ENCODE data around the gene PXMP2.

The PXMP2 gene

DNA sequence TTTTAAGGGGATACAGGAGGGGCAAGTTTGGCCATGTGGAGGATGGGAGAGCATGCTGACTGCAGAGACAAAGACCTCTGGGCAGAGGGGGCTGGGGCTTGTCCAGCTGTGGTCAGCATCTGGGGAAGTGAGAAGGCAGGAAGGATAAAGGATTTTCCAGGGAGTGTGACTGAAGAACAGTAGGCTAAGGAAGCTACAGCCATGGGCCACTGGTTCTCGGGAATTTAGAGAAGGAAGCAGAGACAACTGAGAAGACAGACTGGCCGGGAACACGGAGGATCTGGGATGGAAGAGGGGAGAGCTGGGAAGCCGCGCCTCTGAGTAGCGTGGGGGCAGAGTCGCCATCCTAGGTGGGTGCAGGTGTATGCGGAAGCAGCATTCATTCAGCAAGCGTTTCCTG, 16.3 kb downstream of the PXMP2 start:
- Histone ChIP-seq H3K9ac (ENCODE audit: low read length) (no peak overlapping the region), H2AFZ (ENCODE audit: low read depth, low read length) (no peak overlapping the region), H3K27ac (ENCODE audit: low read length) (no peak overlapping the region), H3K4me1 (ENCODE audit: low read length) (no peaks in the 10 kb centered on the region), H3K4me3 (ENCODE audit: low read length) (no peak overlapping the region), H3K9me3 (ENCODE audit: insufficient read depth, low read length) (no peaks in the 10 kb centered on the region), H4K20me1 (ENCODE audit: insufficient read depth, low read length) (no peaks in the 10 kb centered on the region), H3K27me3 (ENCODE audit: low read depth, low read length) (no peaks in the 10 kb centered on the region), H3K4me2 (ENCODE audit: low read length) (no peak overlapping the region), H3K79me2 (ENCODE audit: low read length) (no peaks in the 10 kb centered on the region), H3K36me3 (replicated peaks; ENCODE audit: low read depth, low read length) (peaks cover 19% of the 10 kb centered on the region)
- TF ChIP-seq, protein P1, sequence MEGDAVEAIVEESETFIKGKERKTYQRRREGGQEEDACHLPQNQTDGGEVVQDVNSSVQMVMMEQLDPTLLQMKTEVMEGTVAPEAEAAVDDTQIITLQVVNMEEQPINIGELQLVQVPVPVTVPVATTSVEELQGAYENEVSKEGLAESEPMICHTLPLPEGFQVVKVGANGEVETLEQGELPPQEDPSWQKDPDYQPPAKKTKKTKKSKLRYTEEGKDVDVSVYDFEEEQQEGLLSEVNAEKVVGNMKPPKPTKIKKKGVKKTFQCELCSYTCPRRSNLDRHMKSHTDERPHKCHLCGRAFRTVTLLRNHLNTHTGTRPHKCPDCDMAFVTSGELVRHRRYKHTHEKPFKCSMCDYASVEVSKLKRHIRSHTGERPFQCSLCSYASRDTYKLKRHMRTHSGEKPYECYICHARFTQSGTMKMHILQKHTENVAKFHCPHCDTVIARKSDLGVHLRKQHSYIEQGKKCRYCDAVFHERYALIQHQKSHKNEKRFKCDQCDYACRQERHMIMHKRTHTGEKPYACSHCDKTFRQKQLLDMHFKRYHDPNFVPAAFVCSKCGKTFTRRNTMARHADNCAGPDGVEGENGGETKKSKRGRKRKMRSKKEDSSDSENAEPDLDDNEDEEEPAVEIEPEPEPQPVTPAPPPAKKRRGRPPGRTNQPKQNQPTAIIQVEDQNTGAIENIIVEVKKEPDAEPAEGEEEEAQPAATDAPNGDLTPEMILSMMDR (IDR thresholded peaks at IDR 0.05; ENCODE audit: low read depth, low read length), result no peak
- no peak for TF ChIP-seq EZH2phosphoT487 (IDR thresholded peaks at IDR 0.05; ENCODE audit: low read depth)

DNA sequence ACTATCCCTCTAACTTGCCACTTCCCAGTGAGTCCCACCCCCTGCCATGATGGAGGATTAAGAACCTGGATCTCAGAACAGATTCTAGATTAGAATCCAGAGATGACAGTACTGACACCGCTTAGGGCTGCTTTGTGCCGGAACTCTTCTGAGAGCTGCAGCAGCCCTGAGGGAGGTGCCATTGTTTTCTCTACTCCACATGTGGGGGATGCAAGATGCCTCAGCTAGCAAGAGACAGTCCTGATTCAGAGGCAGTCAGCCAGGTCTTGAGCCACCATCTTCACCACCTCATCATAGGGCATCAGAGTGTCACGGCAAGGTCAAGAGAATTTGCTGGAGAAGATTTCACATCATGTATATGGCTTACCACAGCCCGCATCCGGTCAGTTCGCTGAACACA, 19.9 kb downstream of the PXMP2 start:
- peaks cover 23% of the 10 kb centered on the region for H3K79me2 ChIP-seq (ENCODE audit: low read length)
- H3K4me3 ChIP-seq (ENCODE audit: low read length), result no peak overlapping the region
- peaks cover 3% of the 10 kb centered on the region; the same call in 1 of the 2 replicates for H3K9me3 ChIP-seq (ENCODE audit: insufficient read depth, low read length)
- peaks cover 12% of the 10 kb centered on the region; the same call in 1 of the 2 replicates for H3K4me1 ChIP-seq (ENCODE audit: low read length)
- no peaks in the 10 kb centered on the region for H3K27me3 ChIP-seq (ENCODE audit: low read depth, low read length)
- no peak overlapping the region for H3K4me2 ChIP-seq (ENCODE audit: low read length)
- no peak overlapping the region for H2AFZ ChIP-seq (ENCODE audit: low read depth, low read length)
- TF ChIP-seq, protein P1 (IDR thresholded peaks at IDR 0.05; ENCODE audit: low read depth, low read length), result no peak
- TF ChIP-seq EZH2phosphoT487 (IDR thresholded peaks at IDR 0.05; ENCODE audit: low read depth), result no peak
- no peak overlapping the region for H3K27ac ChIP-seq (ENCODE audit: low read length)
- H3K9ac ChIP-seq (ENCODE audit: low read length), result no peak overlapping the region
- no peaks in the 10 kb centered on the region for H4K20me1 ChIP-seq (ENCODE audit: insufficient read depth, low read length)
- peaks cover 10% of the 10 kb centered on the region for H3K36me3 ChIP-seq (replicated peaks; ENCODE audit: low read depth, low read length)

DNA sequence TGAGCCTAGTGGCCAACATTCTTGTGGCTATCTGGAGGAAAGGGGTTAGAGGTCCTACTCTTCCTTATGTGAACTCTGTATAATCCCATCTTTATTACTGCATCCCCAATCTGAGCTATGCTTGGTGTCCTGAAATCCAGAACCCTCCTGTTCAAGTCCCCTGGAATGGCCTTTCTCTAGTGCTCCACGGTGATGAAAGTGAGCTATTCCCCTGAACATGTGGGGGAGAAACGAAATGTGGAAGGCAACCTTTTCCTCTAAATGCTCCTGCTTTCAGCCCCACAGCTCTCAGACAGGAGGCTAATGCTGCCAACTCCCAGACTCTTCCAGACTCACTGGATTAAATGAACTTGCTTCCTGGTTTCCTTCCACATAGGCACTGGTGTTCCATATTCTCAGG, 20.8 kb downstream of the PXMP2 start:
- no peaks in the 10 kb centered on the region for H4K20me1 ChIP-seq (ENCODE audit: insufficient read depth, low read length)
- H3K27me3 ChIP-seq (ENCODE audit: low read depth, low read length), result no peaks in the 10 kb centered on the region
- H3K36me3 ChIP-seq (replicated peaks; ENCODE audit: low read depth, low read length), result peaks cover 10% of the 10 kb centered on the region
- H3K4me3 ChIP-seq (ENCODE audit: low read length), result no peak overlapping the region
- peaks cover 3% of the 10 kb centered on the region; the same call in 1 of the 2 replicates for H3K9me3 ChIP-seq (ENCODE audit: insufficient read depth, low read length)
- H3K4me2 ChIP-seq (ENCODE audit: low read length), result no peak overlapping the region
- no peak overlapping the region for H3K27ac ChIP-seq (ENCODE audit: low read length)
- H3K9ac ChIP-seq (ENCODE audit: low read length), result no peak overlapping the region
- TF ChIP-seq, protein P1 (IDR thresholded peaks at IDR 0.05; ENCODE audit: low read depth, low read length), result no peak
- no peak for TF ChIP-seq EZH2phosphoT487 (IDR thresholded peaks at IDR 0.05; ENCODE audit: low read depth)
- H3K79me2 ChIP-seq (ENCODE audit: low read length), result peaks cover 32% of the 10 kb centered on the region
- peaks cover 12% of the 10 kb centered on the region; the same call in 1 of the 2 replicates for H3K4me1 ChIP-seq (ENCODE audit: low read length)
- no peak overlapping the region for H2AFZ ChIP-seq (ENCODE audit: low read depth, low read length)

DNA sequence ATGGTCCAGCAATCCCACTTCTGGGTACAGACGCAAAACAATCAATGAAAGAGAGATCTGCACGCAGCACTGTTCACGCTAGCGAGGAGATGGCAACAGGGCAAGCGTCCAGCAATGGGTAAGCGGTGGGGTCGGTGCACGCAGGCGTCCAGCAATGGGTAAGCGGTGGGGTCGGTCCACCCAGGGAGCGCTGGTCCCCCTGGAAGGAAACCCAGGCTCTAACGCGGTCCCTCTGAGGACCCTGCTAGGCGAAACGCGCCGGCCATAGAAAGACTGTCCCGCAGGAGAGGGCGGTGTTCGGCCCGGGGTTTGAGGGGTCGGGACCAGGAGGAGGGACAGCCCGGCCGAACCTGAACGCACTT, 22.6 kb downstream of the PXMP2 start:
- Histone ChIP-seq H3K4me2 (ENCODE audit: low read length) (peak overlapping the region; percentile 98), H3K9ac (ENCODE audit: low read length) (peak overlapping the region; percentile 81), H3K79me2 (ENCODE audit: low read length) (peaks cover 51% of the 10 kb centered on the region), H4K20me1 (ENCODE audit: insufficient read depth, low read length) (peaks cover 7% of the 10 kb centered on the region), H2AFZ (ENCODE audit: low read depth, low read length) (peak overlapping the region; percentile 61), H3K27me3 (ENCODE audit: low read depth, low read length) (no peaks in the 10 kb centered on the region), H3K4me1 (ENCODE audit: low read length) (peaks cover 12% of the 10 kb centered on the region; the same call in 1 of the 2 replicates), H3K27ac (ENCODE audit: low read length) (peak overlapping the region; percentile 73), H3K9me3 (ENCODE audit: insufficient read depth, low read length) (peaks cover 3% of the 10 kb centered on the region; the same call in 1 of the 2 replicates), H3K4me3 (ENCODE audit: low read length) (peak overlapping the region; percentile 90), H3K36me3 (replicated peaks; ENCODE audit: low read depth, low read length) (peaks cover 24% of the 10 kb centered on the region)
- no peak for TF ChIP-seq EZH2phosphoT487 (IDR thresholded peaks at IDR 0.05; ENCODE audit: low read depth)
- TF ChIP-seq, protein P1 (IDR thresholded peaks at IDR 0.05; ENCODE audit: low read depth, low read length), result no peak
